ENCODE data around the gene EXD2. TPM values are rescaled to one million over a fixed set of nuclear protein-coding genes. Genes with fewer than 3 reads are reported as not detected.

The EXD2 gene
- total RNA-seq, 1 donor from 2014 or later: 42.5 TPM

Small RNA genes within 50 kb of the gene (small RNA-seq; reads per million reads assigned to genes)
- gene RF00019 (ENCODE audit: low replicate concordance): not detected

Other genes starting within 250 kb of the EXD2 start
- 21.4 TPM for gene ACTN1, start 212.2 kb upstream of the EXD2 start, total RNA-seq
- 32.7 TPM for gene DCAF5, start 38.4 kb upstream of the EXD2 start, total RNA-seq
- gene GALNT16, start 68.7 kb downstream of the EXD2 start, total RNA-seq: 8.1 TPM
- gene ERH, start 206.8 kb downstream of the EXD2 start, total RNA-seq: 70.6 TPM
- 66.6 TPM for gene SLC39A9, start 207.2 kb downstream of the EXD2 start, total RNA-seq

Data from temporal lobe (tissue), 2 donors.